Cerebellar nuclear complex (tissue), 1 donor: Measurements from ENCODE around the gene MAU2.
"Not testable (repeated sequence)": the region's sequence is repeated elsewhere in the genome, so short reads cannot be mapped to it uniquely, and the experiment has no call there.

Experiments used
- DNase-seq, 2 experiments: peaks; one replicate each; lab custom pipeline; 2025; lab: John Stamatoyannopoulos, UW

MAU2 gene

GRCh38 chr19:19382118-19382517, 61.5 kb downstream of the MAU2 start:
- DNase-seq, result no peak

- no peak for DNase-seq
These were observed 63.9 kb downstream of the MAU2 start for GRCh38 chr19:19384486-19384885.

GRCh38 chr19:19385131-19385895, 64.7 kb downstream of the MAU2 start:
- DNase-seq, result peak; percentile 100

DNA sequence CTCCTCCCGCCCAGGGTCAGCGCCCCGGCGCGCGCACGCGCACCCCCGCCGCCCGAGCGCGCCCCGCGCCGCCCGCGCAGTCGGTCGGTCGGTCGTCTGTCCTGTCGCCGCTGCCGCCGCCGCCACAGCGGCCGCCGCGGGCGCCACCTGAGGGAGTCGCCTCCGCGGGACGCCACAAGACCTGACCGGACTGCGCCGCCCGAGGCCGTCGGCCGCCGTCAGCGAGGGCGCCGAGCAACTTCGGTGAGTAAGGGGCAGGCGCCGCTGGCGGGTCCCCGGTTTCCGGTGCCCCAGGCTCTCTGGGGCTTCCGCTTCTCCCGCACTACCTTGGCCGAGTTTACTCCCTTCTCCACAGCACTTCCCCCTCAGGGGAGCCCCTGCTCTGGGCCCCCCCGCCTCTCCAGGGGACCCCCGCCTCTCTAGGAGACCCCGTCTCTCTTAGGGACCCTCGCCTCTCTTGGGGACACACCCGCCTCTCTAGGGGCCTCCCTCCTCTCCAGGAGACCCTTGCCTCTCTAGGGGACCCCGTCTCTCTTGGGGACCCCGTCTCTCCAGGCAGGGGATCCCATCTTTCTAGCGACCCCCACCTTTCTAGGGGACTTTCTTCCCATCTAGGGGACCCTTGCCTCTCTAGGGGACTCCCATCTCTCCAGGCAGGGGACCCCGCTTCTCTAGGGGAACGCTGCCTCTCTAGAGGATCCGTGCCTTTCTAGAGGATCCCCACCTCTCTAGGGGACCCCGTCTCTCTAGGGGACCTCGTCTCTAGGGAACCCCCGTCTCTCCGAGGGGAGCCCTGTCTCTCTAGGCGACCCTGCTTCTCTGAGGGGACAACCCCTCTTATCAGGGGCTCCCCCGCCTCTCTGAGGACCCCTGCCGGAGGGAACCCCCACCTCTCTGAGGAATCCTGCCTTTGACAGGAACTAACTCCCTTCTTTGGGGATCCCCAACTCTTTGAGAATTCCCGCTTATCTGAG, 65.6 kb downstream of the MAU2 start:
- DNase-seq, result no peak

DNA sequence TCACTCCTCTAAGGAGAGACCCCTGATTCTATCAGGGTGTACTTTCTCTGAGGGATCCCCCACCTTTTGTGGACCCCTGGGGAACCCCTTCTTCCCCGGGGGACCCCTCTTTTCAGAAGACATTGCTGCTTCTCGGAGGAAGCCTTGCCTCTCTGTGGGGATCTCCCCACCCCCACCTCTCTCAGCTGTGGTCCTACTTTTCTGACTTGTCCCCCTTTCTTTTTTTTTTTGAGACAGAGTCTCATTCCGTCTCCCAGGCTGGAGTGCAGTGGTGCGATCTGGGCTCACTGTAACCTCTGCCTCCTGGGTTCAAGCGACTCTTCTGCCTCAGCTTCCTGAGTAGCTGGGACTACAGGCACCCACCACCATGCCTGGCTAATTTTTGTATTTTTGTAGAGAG, 66.5 kb downstream of the MAU2 start:
- no peak for DNase-seq

- DNase-seq, result no peak
These were observed 68.2 kb downstream of the MAU2 start for GRCh38 chr19:19388568-19389555.

DNA sequence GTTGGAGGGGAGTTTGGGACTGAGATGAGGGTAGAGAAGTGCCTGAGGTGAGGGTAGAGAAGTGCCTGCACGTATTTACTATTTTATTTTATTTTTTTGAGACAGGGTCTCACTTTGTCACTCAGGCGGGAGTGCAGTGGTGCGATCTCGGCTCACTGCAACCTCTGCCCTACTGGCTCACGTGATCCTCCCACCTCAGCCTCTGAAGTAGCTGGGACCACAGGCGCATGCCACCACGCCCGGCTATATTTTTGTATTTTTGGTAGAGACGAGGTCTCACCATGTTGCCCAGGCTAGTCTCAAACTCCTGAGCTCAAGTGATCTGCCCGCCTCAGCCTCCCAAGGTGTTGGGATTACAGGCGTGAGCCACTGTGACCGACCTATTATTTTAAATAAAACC, 69.1 kb downstream of the MAU2 start:
- DNase-seq, result not testable (repeated sequence)

- DNase-seq, result not testable (repeated sequence)
These were observed 73.7 kb downstream of the MAU2 start for GRCh38 chr19:19394333-19394732.

- no peak for DNase-seq
These were observed 79.3 kb downstream of the MAU2 start for GRCh38 chr19:19399733-19400433.

DNA sequence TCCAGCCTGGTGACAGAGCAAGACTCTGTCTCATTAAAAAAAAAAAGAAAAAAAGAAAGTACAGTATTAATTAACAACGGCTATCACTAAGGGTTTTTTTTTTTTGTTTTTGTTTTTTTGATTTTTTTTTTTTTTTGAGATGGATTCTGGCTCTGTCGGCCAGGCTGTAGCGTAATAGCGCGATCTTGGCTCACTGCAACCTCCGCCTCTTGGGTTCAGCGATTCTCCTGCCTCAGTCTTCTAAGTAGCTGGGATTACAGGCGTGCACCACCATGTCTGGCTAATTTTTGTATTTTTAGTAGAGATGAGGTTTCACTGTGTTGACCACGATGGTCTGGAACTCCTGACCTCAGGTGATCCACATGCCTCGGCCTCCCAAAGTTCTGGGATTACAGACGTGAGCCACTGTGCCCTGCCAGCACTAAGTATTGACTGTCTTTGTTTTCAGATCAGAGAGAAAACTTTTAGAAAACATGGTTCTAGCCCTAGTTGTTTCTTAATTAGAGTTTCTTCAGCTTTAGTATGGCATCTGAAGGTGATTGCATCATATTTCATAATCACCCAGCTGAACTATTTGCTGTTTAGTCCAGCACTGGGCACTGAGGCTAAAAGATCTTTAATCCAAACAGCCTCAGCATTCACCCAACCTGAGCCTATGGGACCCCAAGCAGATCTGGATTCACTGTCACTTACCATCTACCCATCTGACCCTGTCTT, 82.2 kb downstream of the MAU2 start:
- DNase-seq, result no peak

GRCh38 chr19:19403373-19403901, 82.8 kb downstream of the MAU2 start:
- DNase-seq, result no peak

DNA sequence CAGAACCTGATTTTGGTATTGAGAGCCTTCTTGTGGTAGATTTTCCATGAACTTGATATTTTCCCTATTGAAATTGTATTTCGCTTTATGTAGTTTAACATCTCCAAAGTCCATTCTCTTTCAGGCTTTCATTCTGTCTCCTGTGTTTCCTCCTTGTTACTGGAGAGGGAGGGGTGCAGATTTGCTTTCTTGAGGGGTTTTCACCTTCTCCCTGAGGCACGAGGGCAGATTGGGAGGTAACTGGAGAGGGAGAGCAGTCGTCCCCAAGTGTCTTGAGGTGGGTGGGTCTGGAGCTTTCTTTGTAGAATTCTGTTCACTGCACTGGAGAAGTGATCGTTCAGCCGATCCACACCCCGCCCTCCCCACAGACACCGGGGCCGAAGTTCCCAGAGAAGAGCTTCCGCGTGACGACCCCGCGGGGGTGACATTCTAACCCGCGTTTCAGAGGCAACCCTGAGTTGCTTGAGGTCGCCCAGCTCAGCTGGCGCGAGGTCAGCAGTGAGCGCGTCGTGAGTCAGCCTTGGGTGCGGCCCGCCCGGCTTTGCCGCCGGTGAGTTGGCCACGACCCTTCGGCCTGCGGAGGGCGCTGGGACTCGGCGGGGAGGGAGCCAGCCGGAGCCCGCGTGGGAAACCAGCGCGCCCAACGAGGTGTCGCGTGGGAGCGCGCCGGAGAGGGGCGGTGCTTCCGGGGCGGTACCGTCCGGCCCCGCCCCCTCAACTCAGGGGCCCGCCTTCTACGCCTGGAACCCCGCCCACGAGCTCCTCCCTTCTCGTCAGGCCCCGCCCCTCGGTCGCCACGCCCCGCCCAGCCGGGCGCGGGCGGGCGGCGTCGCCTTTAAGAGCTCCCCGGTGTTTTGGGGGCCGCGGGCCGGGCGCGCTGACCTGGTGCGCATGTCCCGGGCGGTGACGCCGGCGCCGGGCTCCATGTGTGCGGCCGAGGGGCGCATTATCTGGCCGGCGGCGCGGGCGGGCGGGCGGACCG, 84.5 kb downstream of the MAU2 start, which contains the start of gene GATAD2A:
Gene GATAD2A (plus strand): TSS at position 797 of the 982 bp plus-strand sequence. CDS start 59,671 bp downstream, outside the sequence.
- peak; percentile 29 to 55 for DNase-seq

GRCh38 chr19:19405971-19406877, 85.6 kb downstream of the MAU2 start:
- DNase-seq, result no peak

GRCh38 chr19:19406878-19407632, 86.4 kb downstream of the MAU2 start:
- no peak for DNase-seq

- DNase-seq, result no peak
These were observed 87.0 kb downstream of the MAU2 start for GRCh38 chr19:19407633-19407930.
